Hepatocyte (in vitro differentiated cells): ENCODE data around the gene PTGER4. TPM values are rescaled to one million over a fixed set of nuclear protein-coding genes. Genes with fewer than 3 reads are reported as not detected.
"Not testable (repeated sequence)": the region's sequence is repeated elsewhere in the genome, so short reads cannot be mapped to it uniquely, and the experiment has no call there.

ENCODE experiments used
- DNase-seq: peaks from one replicate; pipeline ENCODE4 v3.0.0-alpha.2; 2016; ENCODE audit warnings: low spot score
- H2AFZ ChIP-seq: fragments of 200-600 bp; sonication (generic); 2 replicates; pipeline ENCODE4 v1.6.0; 2016; ENCODE audit warnings: antibody characterized with exemption, mild to moderate bottlenecking
- H3K27ac ChIP-seq: fragments of 200-600 bp; sonication (generic); 2 replicates; pipeline ENCODE4 v1.5.1; 2016; ENCODE audit warnings: mild to moderate bottlenecking
- H3K27me3 ChIP-seq: fragments of 200-600 bp; sonication (generic); 2 replicates; pipeline ENCODE4 v1.6.1; 2016
- H3K36me3 ChIP-seq: fragments of 200-600 bp; sonication (generic); replicated peaks from 2 replicates; pipeline ENCODE4 v1.5.1; 2016; ENCODE audit warnings: low read depth; ENCODE audit not compliant: insufficient read depth
- H3K4me1 ChIP-seq: fragments of 200-600 bp; sonication (generic); 2 replicates; pipeline ENCODE4 v1.5.1; 2016; ENCODE audit warnings: mild to moderate bottlenecking, moderate library complexity; ENCODE audit not compliant: insufficient read depth
- H3K4me2 ChIP-seq: fragments of 200-600 bp; sonication (generic); 2 replicates; pipeline ENCODE4 v1.6.0; 2016
- H3K4me3 ChIP-seq: fragments of 200-600 bp; sonication (generic); 2 replicates; pipeline ENCODE4 v1.5.1; 2016; ENCODE audit warnings: mild to moderate bottlenecking
- H3K79me2 ChIP-seq: fragments of 200-600 bp; sonication (generic); 2 replicates; pipeline ENCODE4 v1.6.0; 2017; ENCODE audit warnings: mild to moderate bottlenecking
- H3K9me2 ChIP-seq: fragments of 200-600 bp; sonication (generic); replicated peaks from 2 replicates; pipeline ENCODE4 v1.6.0; 2017; ENCODE audit warnings: mild to moderate bottlenecking; ENCODE audit not compliant: insufficient read depth
- H3K9me3 ChIP-seq: fragments of 200-600 bp; sonication (generic); 2 replicates; pipeline ENCODE4 v1.5.1; 2016; ENCODE audit warnings: low read depth, mild to moderate bottlenecking
- H4K20me1 ChIP-seq: fragments of 200-600 bp; sonication (generic); 2 replicates; pipeline ENCODE4 v1.6.0; 2016; ENCODE audit warnings: mild to moderate bottlenecking; ENCODE audit not compliant: insufficient read depth, poor library complexity, severe bottlenecking
- EZH2 ChIP-seq: fragments of 200-600 bp; sonication (generic); IDR thresholded peaks from 2 replicates; pipeline ENCODE4 v1.6.1; 2016; ENCODE audit warnings: antibody characterized with exemption, mild to moderate bottlenecking, borderline replicate concordance
- EZH2phosphoT487 ChIP-seq: fragments of 200-600 bp; sonication (generic); IDR thresholded peaks from one replicate; pipeline ENCODE4 v1.6.1; 2018; ENCODE audit warnings: antibody characterized with exemption, mild to moderate bottlenecking, low read depth, moderate library complexity; ENCODE audit not compliant: unreplicated experiment, severe bottlenecking
- WGBS: methylation state at CpG from one replicate; pipeline ENCODE4 v1.1.6; 2016; ENCODE audit warnings: low lambda C conversion rate; ENCODE audit errors: missing lambda C conversion rate; 5-methylcytosine and 5-hydroxymethylcytosine counted together
- polyA plus RNA-seq: library from polyadenylated mRNA; unstranded; fragments of >200 nt; fragmentation: Nextera tagmentation; extraction: Ambion mirVana; gene quantifications from 2 replicates; pipeline ENCODE4 v1.2.1, GENCODE V29; 2016
- total RNA-seq: library from RNA; depleted of rRNA; stranded (reverse); fragments of >200 nt; gene quantifications from 2 replicates; pipeline ENCODE4 v1.2.3, GENCODE V29; 2014
- TF ChIP-seq, protein P1 (sequence below): fragments of 200-600 bp; sonication (generic); IDR thresholded peaks from 2 replicates; pipeline ENCODE4 v1.5.1; 2016; ENCODE audit warnings: antibody characterized with exemption, mild to moderate bottlenecking; ENCODE audit not compliant: poor library complexity

Gene PTGER4
- total and polyA plus RNA-seq, 2 experiments from 2014 or later, result 3.6 to 7.1 TPM

DNA sequence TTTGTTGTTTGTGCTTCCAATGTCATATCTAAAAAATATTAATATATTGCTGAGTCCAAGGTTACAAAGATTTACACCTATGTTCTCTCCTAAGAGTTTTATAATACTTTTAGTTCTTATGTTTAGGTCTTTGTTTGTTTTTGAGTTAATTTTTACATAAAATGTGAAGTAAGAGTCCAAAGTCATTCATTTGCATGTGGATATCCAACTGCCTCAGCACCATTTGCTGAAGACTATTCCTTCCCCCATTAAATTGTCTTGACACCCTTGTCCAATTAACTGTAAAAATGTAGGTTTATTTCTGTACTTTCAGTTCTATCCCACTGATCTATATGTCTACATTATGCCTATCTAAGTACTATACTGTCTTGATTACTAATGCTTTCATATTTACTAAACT, 40.4 kb downstream of the PTGER4 start:
- Histone ChIP-seq H3K27me3 (no peaks in the 10 kb centered on the region), H3K4me2 (peak overlapping the region; percentile 2), H3K27ac (peak overlapping the region; percentile 32), H3K4me1 (no peaks in the 10 kb centered on the region), H3K79me2 (no peaks in the 10 kb centered on the region), H3K36me3 (no peaks in the 10 kb centered on the region), H3K9me3 (no peaks in the 10 kb centered on the region), H3K4me3 (no peak overlapping the region), H4K20me1 (no peaks in the 10 kb centered on the region), H2AFZ (no peak overlapping the region), H3K9me2 (no peaks in the 10 kb centered on the region)
- TF ChIP-seq EZH2 (no peak), EZH2phosphoT487 (no peak)
- TF ChIP-seq, protein P1, sequence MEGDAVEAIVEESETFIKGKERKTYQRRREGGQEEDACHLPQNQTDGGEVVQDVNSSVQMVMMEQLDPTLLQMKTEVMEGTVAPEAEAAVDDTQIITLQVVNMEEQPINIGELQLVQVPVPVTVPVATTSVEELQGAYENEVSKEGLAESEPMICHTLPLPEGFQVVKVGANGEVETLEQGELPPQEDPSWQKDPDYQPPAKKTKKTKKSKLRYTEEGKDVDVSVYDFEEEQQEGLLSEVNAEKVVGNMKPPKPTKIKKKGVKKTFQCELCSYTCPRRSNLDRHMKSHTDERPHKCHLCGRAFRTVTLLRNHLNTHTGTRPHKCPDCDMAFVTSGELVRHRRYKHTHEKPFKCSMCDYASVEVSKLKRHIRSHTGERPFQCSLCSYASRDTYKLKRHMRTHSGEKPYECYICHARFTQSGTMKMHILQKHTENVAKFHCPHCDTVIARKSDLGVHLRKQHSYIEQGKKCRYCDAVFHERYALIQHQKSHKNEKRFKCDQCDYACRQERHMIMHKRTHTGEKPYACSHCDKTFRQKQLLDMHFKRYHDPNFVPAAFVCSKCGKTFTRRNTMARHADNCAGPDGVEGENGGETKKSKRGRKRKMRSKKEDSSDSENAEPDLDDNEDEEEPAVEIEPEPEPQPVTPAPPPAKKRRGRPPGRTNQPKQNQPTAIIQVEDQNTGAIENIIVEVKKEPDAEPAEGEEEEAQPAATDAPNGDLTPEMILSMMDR, result no peak
- no peak for DNase-seq

DNA sequence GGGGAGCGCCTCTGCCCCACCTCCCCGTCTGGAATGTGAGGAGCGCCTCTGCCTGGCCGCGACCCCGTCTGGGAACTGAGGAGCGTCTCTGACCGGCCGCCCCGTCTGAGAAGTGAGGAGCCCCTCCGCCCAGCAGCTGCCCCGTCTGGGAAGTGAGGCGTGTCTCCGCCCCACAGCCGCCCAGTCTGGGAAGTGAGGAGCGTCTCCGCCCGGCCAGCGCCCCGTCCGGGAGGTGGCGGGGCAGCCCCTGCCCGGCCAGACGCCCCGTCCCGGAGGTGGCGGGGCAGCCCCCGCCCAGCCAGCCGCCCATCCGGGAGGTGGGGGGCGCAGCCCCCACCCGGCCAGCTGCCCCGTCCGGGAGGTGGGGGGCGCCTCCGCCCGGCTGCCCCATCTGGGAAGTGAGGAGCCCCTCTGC, 42.8 kb downstream of the PTGER4 start:
- not testable (repeated sequence) for H3K9me2 ChIP-seq, H3K36me3 ChIP-seq, DNase-seq, H3K27ac ChIP-seq, H2AFZ ChIP-seq, H4K20me1 ChIP-seq, H3K79me2 ChIP-seq, H3K4me1 ChIP-seq, H3K4me3 ChIP-seq, H3K9me3 ChIP-seq, H3K27me3 ChIP-seq, H3K4me2 ChIP-seq
- 100% methylated on average over 1 of the region's 37 CpGs for WGBS

DNA sequence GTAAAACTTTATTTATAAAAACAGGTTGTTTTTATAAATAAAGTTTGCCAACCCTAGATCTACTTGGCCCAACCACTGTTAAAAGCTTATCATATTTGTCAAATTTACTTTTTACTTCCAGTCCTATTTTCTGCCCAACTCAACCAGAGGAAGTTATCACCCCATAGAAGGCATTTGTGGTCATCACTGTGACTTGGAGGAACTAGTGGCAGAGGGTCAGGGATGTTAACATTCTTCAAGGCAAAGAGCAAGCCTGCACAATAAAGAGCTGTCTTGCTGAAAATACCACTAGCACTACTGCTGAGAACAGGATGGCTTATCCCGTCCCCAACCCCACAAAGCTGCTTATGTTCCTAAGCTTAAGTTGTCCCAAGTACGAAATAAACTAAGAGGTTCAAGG, 53.7 kb downstream of the PTGER4 start:
- Histone ChIP-seq H3K4me1 (peaks cover 32% of the 10 kb centered on the region), H3K9me3 (no peaks in the 10 kb centered on the region), H4K20me1 (no peaks in the 10 kb centered on the region), H3K4me2 (peak overlapping the region; percentile 39), H3K4me3 (no peak overlapping the region), H3K27ac (peak overlapping the region; percentile 28), H3K27me3 (no peaks in the 10 kb centered on the region), H3K79me2 (peaks cover 20% of the 10 kb centered on the region), H3K9me2 (no peaks in the 10 kb centered on the region), H2AFZ (no peak overlapping the region), H3K36me3 (no peaks in the 10 kb centered on the region)
- TF ChIP-seq EZH2 (no peak), EZH2phosphoT487 (no peak)
- TF ChIP-seq, protein P1, result no peak
- DNase-seq, result no peak
- WGBS, result 93% methylated on average over 2 of the region's 2 CpGs

DNA sequence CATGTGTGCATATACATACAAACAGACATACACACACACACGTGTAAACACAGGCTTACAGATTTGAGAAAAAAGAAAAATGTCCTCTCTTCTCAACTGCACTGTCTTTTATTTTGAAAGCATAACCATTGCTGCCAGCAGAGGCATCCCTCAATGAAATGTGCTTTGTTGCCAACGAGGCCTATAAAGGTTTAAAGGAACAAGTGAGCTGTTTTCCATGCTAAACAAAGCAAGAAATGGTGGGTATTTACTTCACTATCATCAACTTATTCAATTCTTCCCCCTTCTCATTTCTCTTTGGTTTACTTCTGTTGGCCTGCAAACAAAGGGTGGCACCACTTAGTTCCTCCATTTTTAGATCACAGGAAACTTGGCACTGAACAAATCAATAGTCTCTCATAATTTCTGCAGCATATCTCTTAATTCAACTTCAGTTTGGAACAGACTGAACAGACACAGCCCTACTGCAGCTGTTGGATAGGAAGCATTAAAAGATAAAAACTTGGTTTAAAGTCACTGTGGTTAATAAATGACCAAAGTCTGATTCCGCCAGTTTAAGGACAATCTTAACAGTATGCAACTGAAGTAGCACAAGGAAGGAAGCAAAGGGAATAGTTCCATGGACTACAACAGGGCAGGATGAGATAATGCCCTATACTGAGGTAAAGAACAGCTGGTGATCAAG, 54.3 kb downstream of the PTGER4 start:
- Histone ChIP-seq H3K4me1 (peaks cover 32% of the 10 kb centered on the region), H3K4me2 (peak overlapping the region; percentile 39), H2AFZ (no peak overlapping the region), H3K27me3 (no peaks in the 10 kb centered on the region), H3K79me2 (peaks cover 20% of the 10 kb centered on the region), H3K9me3 (no peaks in the 10 kb centered on the region), H3K9me2 (no peaks in the 10 kb centered on the region), H3K4me3 (no peak overlapping the region), H3K27ac (peak overlapping the region; percentile 28), H3K36me3 (no peaks in the 10 kb centered on the region), H4K20me1 (no peaks in the 10 kb centered on the region)
- no peak for TF ChIP-seq EZH2phosphoT487
- DNase-seq, result peak; percentile 42
- WGBS, result 59% methylated on average over 3 of the region's 3 CpGs
